Measurements from ENCODE around the gene TSPAN17.

Gene TSPAN17

DNA sequence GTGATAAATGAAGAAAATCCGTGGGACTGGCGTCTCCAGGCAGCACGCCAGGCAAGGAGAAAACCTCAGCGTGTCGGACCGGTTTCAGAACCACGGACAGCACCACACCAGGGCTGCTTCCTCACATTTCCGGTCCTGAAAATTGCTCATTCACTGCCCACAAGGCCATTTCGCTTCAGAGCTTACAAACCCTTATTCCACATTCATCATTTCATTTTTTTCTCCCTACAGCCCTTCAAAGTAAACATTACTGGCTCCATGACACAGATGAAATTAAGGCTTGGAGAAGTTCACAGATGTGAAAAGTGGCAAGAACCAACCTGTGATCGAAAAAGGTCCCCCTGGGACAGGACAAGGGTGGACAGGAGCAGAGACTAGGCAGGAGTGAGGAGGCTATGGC lies 35.8 kb upstream of the TSPAN17 start:
- Histone ChIP-seq H3K4me3 (ENCODE audit: low read length) (no peak overlapping the region), H3K9ac (ENCODE audit: low read length) (no peak overlapping the region), H3K27ac (ENCODE audit: low read length) (no peak overlapping the region), H3K36me3 (ENCODE audit: control insufficient read depth, low read depth, low read length) (no peaks in the 10 kb centered on the region), H3K9me3 (ENCODE audit: control insufficient read depth, low read depth, low read length) (no peaks in the 10 kb centered on the region), H3K27me3 (ENCODE audit: control insufficient read depth, insufficient read depth, low read length) (peaks cover 27% of the 10 kb centered on the region), H3K4me1 (ENCODE audit: control insufficient read depth, low read depth, low read length) (no peaks in the 10 kb centered on the region)

DNA sequence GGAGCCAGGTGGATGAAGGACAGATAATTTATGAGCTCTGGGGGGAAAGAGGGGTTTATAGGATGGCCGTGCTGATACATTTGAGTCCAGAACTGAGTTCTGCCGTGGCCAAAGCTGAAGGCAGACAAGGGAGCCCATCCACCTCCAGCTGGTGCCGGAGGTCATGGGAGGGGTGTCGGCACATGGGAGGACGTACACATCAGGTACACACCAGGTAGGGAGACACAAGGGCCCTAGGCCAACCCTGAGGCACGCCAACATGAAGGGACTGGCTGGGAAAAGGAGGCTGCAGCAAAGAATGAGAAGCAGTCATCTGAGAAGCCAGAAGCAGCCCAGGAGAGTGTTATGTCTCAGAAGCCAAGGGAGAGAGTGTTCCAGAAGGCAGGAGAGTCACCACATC lies 35.3 kb upstream of the TSPAN17 start:
- H3K9me3 ChIP-seq (ENCODE audit: control insufficient read depth, low read depth, low read length), result no peaks in the 10 kb centered on the region
- H3K27ac ChIP-seq (ENCODE audit: low read length), result no peak overlapping the region
- no peaks in the 10 kb centered on the region for H3K4me1 ChIP-seq (ENCODE audit: control insufficient read depth, low read depth, low read length)
- H3K27me3 ChIP-seq (ENCODE audit: control insufficient read depth, insufficient read depth, low read length), result peaks cover 32% of the 10 kb centered on the region
- no peaks in the 10 kb centered on the region for H3K36me3 ChIP-seq (ENCODE audit: control insufficient read depth, low read depth, low read length)
- H3K4me3 ChIP-seq (ENCODE audit: low read length), result no peak overlapping the region
- no peak overlapping the region for H3K9ac ChIP-seq (ENCODE audit: low read length)

DNA sequence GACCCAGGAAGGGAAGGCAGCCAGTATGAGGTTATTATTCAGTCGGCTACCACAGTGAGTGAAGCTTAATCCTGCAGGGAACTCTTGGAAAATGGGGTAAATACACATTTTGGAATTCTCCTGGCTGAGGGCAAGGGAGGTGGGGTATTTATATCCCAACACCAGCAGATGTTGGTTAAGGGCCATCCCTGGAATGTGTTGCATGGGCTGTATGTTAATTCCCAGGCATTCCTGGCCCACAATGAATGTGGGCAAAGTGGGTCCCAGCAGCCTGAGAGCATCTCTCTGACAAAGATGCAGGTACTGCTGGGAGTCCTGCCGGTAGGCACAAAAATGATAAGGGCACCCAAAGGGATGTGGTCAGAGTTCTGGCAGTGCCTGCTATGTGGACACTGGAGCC lies 34.4 kb upstream of the TSPAN17 start:
- Histone ChIP-seq H3K4me1 (ENCODE audit: control insufficient read depth, low read depth, low read length) (no peaks in the 10 kb centered on the region), H3K9ac (ENCODE audit: low read length) (no peak overlapping the region), H3K27ac (ENCODE audit: low read length) (no peak overlapping the region), H3K36me3 (ENCODE audit: control insufficient read depth, low read depth, low read length) (no peaks in the 10 kb centered on the region), H3K4me3 (ENCODE audit: low read length) (no peak overlapping the region), H3K27me3 (ENCODE audit: control insufficient read depth, insufficient read depth, low read length) (peaks cover 36% of the 10 kb centered on the region), H3K9me3 (ENCODE audit: control insufficient read depth, low read depth, low read length) (no peaks in the 10 kb centered on the region)

DNA sequence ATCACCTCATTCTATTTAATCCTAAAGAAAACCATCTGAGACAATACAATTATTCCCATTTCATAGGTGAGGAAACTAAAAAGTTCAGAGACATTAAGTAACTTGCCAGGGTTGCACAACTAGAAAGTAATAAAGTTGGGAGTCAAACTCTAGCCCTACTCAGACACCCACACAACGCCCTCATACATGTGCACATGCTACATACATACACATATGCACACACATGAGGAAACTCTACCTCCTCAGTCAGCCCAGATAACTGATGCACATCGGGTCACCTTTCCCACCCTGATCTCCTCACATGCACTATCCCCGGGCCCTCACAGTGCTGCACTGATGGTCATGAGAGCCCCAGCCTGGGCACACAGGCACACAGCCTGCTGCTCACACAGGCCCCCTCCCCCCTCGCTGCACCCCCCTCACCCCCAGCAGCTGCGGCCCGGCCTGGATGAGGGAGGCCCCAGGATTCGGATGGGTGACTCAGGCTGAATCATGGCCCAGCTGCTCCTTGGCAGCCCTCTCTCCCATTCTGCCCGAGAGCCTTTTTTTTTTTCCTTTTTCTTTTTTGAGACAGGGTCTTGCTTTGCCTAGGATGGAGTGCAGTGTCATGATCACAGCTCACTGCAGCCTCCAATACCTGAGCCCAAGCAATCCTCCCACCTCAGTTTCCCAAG lies 32.3 kb upstream of the TSPAN17 start:
- H3K4me1 ChIP-seq (ENCODE audit: control insufficient read depth, low read depth, low read length), result no peaks in the 10 kb centered on the region
- no peak overlapping the region for H3K9ac ChIP-seq (ENCODE audit: low read length)
- no peak overlapping the region for H3K4me3 ChIP-seq (ENCODE audit: low read length)
- no peaks in the 10 kb centered on the region for H3K9me3 ChIP-seq (ENCODE audit: control insufficient read depth, low read depth, low read length)
- H3K27me3 ChIP-seq (ENCODE audit: control insufficient read depth, insufficient read depth, low read length), result peaks cover 46% of the 10 kb centered on the region
- H3K27ac ChIP-seq (ENCODE audit: low read length), result no peak overlapping the region
- H3K36me3 ChIP-seq (ENCODE audit: control insufficient read depth, low read depth, low read length), result no peaks in the 10 kb centered on the region

DNA sequence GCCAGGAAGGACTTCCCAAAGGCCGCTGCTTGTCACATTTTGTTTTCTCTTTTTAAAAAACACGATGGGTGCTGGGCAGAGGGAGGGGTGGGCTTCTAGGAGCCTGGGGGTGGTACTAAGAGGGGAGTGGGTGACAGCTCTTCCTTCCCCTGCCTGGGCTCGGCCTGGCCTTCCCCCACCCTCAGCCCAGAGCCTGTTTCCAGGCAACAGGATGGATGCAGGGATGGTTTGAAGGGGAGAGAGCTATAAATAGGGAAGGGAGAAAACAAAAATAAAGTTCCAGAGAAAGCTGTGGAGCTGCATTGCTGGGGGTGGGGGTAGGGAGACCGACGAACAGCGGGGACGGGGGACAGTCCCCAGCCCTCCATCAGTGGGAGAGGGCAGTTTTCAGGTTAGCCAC lies 30.8 kb upstream of the TSPAN17 start:
- no peak overlapping the region for H3K27ac ChIP-seq (ENCODE audit: low read length)
- no peak overlapping the region for H3K4me3 ChIP-seq (ENCODE audit: low read length)
- no peaks in the 10 kb centered on the region for H3K9me3 ChIP-seq (ENCODE audit: control insufficient read depth, low read depth, low read length)
- peaks cover 53% of the 10 kb centered on the region for H3K27me3 ChIP-seq (ENCODE audit: control insufficient read depth, insufficient read depth, low read length)
- no peaks in the 10 kb centered on the region for H3K4me1 ChIP-seq (ENCODE audit: control insufficient read depth, low read depth, low read length)
- H3K36me3 ChIP-seq (ENCODE audit: control insufficient read depth, low read depth, low read length), result no peaks in the 10 kb centered on the region
- no peak overlapping the region for H3K9ac ChIP-seq (ENCODE audit: low read length)

DNA sequence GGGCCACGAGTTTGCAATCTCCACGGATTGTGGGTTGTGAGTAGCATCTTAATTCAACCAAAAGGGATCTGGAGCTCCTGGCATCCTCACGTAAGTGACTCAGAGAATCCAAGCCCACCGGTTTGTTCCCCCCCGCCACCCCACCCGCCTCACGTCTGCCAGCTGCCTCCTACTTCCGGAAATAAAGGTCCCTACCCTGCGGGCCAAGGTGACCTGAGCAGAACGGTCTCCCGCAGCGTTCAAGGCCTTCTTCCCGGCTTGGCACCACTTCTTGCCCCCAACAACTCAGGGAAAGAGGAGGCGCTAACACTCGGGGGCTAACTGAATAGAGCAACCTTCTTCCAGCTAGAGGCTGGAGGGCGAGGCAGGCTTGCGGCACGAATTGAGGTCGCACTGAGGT lies 28.5 kb upstream of the TSPAN17 start:
- Histone ChIP-seq H3K36me3 (ENCODE audit: control insufficient read depth, low read depth, low read length) (no peaks in the 10 kb centered on the region), H3K27ac (ENCODE audit: low read length) (no peak overlapping the region), H3K9me3 (ENCODE audit: control insufficient read depth, low read depth, low read length) (no peaks in the 10 kb centered on the region), H3K4me3 (ENCODE audit: low read length) (peak overlapping the region; percentile 51), H3K27me3 (ENCODE audit: control insufficient read depth, insufficient read depth, low read length) (peaks cover 43% of the 10 kb centered on the region), H3K4me1 (ENCODE audit: control insufficient read depth, low read depth, low read length) (no peaks in the 10 kb centered on the region), H3K9ac (ENCODE audit: low read length) (no peak overlapping the region)

DNA sequence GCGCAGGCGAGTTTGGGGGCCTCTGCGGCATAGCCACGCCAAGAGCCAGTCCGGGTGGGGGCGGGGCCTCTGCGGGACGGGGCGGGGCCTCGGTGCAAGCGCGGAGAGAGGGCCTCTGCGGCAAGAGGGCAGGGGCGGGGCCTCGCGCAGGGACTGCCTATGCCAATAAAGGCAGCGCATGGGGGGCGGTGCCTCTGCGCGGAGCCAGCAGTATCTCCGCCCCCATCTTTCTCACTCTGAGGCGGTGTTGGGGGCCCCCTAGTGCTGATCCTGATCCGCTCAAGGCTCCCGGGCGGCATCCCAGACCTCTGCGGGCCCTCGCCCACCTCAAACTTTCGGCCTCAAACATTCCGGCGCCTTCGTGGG lies 28.1 kb upstream of the TSPAN17 start:
- Histone ChIP-seq H3K27me3 (ENCODE audit: control insufficient read depth, insufficient read depth, low read length) (peaks cover 43% of the 10 kb centered on the region), H3K9me3 (ENCODE audit: control insufficient read depth, low read depth, low read length) (no peaks in the 10 kb centered on the region), H3K36me3 (ENCODE audit: control insufficient read depth, low read depth, low read length) (no peaks in the 10 kb centered on the region), H3K4me3 (ENCODE audit: low read length) (peak overlapping the region; percentile 51), H3K9ac (ENCODE audit: low read length) (no peak overlapping the region), H3K27ac (ENCODE audit: low read length) (no peak overlapping the region), H3K4me1 (ENCODE audit: control insufficient read depth, low read depth, low read length) (no peaks in the 10 kb centered on the region)

DNA sequence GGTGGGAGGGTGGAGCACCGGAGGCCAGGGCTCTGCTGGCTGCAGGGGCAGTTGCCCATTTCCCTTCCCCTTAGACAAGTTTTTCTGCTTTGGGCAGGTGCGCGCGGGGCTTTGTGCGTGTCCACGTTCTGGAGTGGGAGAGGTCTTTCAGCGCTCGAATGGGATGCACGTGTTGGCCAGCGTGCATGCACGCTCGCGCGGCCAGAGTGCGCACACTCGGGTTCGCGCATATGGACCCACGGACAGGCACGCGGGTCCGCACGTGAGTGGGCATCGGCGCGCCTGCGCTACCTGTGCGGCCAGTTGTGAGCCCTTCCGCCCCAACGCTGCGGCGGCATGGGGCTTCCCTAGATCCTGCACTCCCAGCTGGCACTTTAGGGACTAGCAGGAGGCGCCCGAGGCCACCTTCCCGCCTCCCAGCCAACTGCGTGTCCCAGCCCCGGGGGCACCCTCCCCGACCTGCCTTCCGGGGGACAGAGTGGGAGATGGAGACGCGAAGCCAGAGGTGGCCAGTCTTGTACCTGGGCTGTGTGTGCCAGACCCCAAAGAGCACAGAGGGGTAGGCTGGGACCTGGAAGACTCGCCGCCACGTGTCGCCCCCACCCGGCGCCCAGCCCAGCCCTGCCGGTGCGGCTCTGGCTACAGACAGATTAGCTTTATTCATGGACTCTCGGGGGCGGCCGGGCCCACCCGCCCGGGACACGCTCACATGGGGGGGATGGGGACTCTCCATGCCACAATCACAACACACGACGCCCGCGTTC lies 27.5 kb upstream of the TSPAN17 start:
- no peaks in the 10 kb centered on the region for H3K9me3 ChIP-seq (ENCODE audit: control insufficient read depth, low read depth, low read length)
- no peak overlapping the region for H3K9ac ChIP-seq (ENCODE audit: low read length)
- no peaks in the 10 kb centered on the region for H3K4me1 ChIP-seq (ENCODE audit: control insufficient read depth, low read depth, low read length)
- peak overlapping the region; percentile 28 for H3K4me3 ChIP-seq (ENCODE audit: low read length)
- no peaks in the 10 kb centered on the region for H3K36me3 ChIP-seq (ENCODE audit: control insufficient read depth, low read depth, low read length)
- H3K27me3 ChIP-seq (ENCODE audit: control insufficient read depth, insufficient read depth, low read length), result peaks cover 43% of the 10 kb centered on the region
- H3K27ac ChIP-seq (ENCODE audit: low read length), result no peak overlapping the region

DNA sequence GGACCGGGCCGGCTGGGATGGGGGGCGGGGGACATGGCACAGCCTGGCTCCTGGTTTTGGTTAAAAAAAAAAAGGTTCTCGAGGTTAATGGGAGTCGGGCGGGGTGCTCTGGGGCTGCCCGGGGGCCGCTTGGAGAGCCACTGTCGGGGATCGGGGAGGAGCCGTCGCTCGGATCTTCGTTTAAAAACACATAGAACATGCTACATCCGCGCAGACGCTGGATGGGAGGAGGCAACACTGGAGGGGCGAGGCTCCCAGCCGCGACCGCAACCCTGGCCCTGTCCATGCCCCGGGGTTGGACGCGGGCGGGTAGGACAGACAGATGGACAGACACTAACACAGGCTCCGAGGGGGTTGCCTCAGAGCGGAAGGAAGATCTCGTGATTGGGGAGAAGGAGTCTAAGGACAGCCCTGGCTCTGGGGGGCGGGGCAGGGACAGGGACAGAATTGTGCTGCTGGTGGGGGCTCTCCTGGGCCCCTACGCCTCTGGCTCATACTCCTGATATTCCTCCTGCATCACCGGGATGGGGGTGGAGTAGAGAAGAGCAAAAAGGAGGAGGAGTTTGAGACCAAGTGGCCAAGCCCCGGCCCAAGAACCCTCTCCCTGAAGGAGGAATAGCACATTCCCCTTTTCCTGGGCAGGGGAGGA lies 26.8 kb upstream of the TSPAN17 start:
- Histone ChIP-seq H3K27me3 (ENCODE audit: control insufficient read depth, insufficient read depth, low read length) (peaks cover 43% of the 10 kb centered on the region), H3K36me3 (ENCODE audit: control insufficient read depth, low read depth, low read length) (no peaks in the 10 kb centered on the region), H3K4me3 (ENCODE audit: low read length) (peak overlapping the region; percentile 26), H3K4me1 (ENCODE audit: control insufficient read depth, low read depth, low read length) (no peaks in the 10 kb centered on the region), H3K9ac (ENCODE audit: low read length) (no peak overlapping the region), H3K9me3 (ENCODE audit: control insufficient read depth, low read depth, low read length) (no peaks in the 10 kb centered on the region), H3K27ac (ENCODE audit: low read length) (no peak overlapping the region)

DNA sequence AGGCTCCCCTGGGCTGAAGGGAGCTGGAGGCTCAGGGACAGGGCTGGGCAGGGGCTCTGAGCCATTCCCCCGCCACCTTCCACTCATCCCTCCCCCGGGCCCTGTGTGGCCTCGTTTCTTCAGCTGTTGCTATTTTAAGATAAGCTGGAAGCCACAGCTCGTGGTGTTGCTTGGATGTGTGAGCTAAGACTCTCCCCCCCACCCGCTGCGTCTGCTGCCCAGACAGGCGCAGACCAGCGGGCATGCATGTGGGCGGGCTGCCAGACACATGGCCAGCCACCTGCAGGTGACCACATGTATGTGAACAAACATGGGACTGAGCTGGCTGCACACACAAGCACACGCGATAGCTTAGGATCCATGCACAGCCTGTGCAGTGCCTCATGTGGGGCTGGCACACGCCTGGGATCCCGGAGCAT lies 25.6 kb upstream of the TSPAN17 start:
- Histone ChIP-seq H3K9me3 (ENCODE audit: control insufficient read depth, low read depth, low read length) (no peaks in the 10 kb centered on the region), H3K36me3 (ENCODE audit: control insufficient read depth, low read depth, low read length) (no peaks in the 10 kb centered on the region), H3K27ac (ENCODE audit: low read length) (no peak overlapping the region), H3K4me3 (ENCODE audit: low read length) (no peak overlapping the region), H3K9ac (ENCODE audit: low read length) (no peak overlapping the region), H3K4me1 (ENCODE audit: control insufficient read depth, low read depth, low read length) (peaks cover 4% of the 10 kb centered on the region), H3K27me3 (ENCODE audit: control insufficient read depth, insufficient read depth, low read length) (peaks cover 41% of the 10 kb centered on the region)

DNA sequence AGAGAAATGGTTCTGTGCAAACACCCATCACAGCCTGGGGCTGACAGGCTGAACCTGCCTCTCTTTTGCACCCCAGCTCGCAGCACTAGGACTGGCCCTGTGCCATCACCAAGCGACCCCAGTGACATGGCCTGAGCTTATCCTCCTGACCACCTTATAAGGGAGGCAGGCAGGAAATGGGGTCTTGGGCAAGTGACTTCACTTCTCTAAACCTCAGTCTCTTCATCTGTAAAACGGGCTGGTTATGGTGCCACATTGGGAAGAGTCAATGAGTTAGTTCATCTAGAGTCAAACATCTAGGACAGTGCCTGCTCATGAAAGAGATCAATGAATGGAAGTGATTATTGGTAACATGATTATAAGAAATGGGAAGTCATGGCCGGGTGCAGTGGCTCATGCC lies 23.1 kb upstream of the TSPAN17 start:
- Histone ChIP-seq H3K9ac (ENCODE audit: low read length) (no peak overlapping the region), H3K4me3 (ENCODE audit: low read length) (no peak overlapping the region), H3K9me3 (ENCODE audit: control insufficient read depth, low read depth, low read length) (no peaks in the 10 kb centered on the region), H3K4me1 (ENCODE audit: control insufficient read depth, low read depth, low read length) (peaks cover 4% of the 10 kb centered on the region), H3K36me3 (ENCODE audit: control insufficient read depth, low read depth, low read length) (no peaks in the 10 kb centered on the region), H3K27me3 (ENCODE audit: control insufficient read depth, insufficient read depth, low read length) (peaks cover 45% of the 10 kb centered on the region), H3K27ac (ENCODE audit: low read length) (no peak overlapping the region)
